Endothelial cell of umbilical vein (primary cell): ENCODE results near the gene XPNPEP1. TPM values are rescaled to one million over a fixed set of nuclear protein-coding genes. Genes with fewer than 3 reads are reported as not detected.

ENCODE experiments used
- BruUV-seq: library from RNA; stranded (reverse); fragments of 400-500 nt; replicated peaks from 2 replicates; lab custom pipeline; 2021; lab: Mats Ljungman, UMichigan
- CTCF ChIA-PET: fragments of 300-600, 350-600 bp; sonication (Branson Sonifier 250); formaldehyde crosslinking; loops from one replicate; lab custom pipeline; 2021; ENCODE audit warnings: antibody characterized with exemption, inconsistent platforms; lab: Charles Lee
- POLR2A ChIA-PET: fragments of 300-600, 350-600 bp; sonication (Branson Sonifier 250); formaldehyde crosslinking; loops from one replicate; lab custom pipeline; 2021; ENCODE audit warnings: antibody characterized with exemption, inconsistent platforms; lab: Charles Lee
- DNase-seq: peaks from one replicate; pipeline ENCODE4 v3.0.0-alpha.2; 2011; ENCODE audit warnings: low read depth, low spot score
- FAIRE-seq: peaks from 2 replicates; lab custom pipeline; 2011; peaks lifted over from hg19 to GRCh38; lab: Jason Lieb, UNC
- H2AFZ ChIP-seq: 2 replicates; pipeline ENCODE4 v1.6.0; 2012; ENCODE audit warnings: low read depth, low read length, control low read depth, inconsistent platforms
- H3K27ac ChIP-seq: 2 replicates; pipeline ENCODE4 v1.5.1; 2011; ENCODE audit warnings: low read depth, mild to moderate bottlenecking, control low read depth, low read length, moderate library complexity; ENCODE audit not compliant: insufficient read depth
- H3K27me3 ChIP-seq, 2 experiments: 2 replicates each; pipeline versions ENCODE4 v1.6.0 to v1.6.1; 2011; ENCODE audit warnings: low read length in 2 of 2, mixed read lengths in 1 of 2; ENCODE audit not compliant: control insufficient read depth in 2 of 2, insufficient read depth in 2 of 2
- H3K36me3 ChIP-seq, 2 experiments: 2 replicates in 1 of 2; 3 replicates in 1 of 2; pipeline ENCODE4 v1.5.1; 2011; ENCODE audit warnings: low read length in 2 of 2, mild to moderate bottlenecking in 1 of 2, moderate library complexity in 1 of 2; ENCODE audit not compliant: control insufficient read depth in 2 of 2, insufficient read depth in 2 of 2; ENCODE audit errors: extremely low read depth in 1 of 2
- H3K4me1 ChIP-seq: 3 replicates; pipeline ENCODE4 v1.5.1; 2011; ENCODE audit warnings: mild to moderate bottlenecking, low read length; ENCODE audit not compliant: control insufficient read depth, insufficient read depth; ENCODE audit errors: extremely low read depth
- H3K4me2 ChIP-seq: 2 replicates; pipeline ENCODE4 v1.6.1; 2011; ENCODE audit warnings: low read length, control low read depth, mixed read lengths; ENCODE audit not compliant: insufficient read depth
- H3K4me3 ChIP-seq, 3 experiments: fragments of 200-600 bp in 1 of 3; sonication (generic), shearing (Covaris generic) in 1 of 3; replicated peaks in 1 of 3; 2 replicates each; pipeline ENCODE4 v1.5.1; 2011 to 2016; ENCODE audit warnings: control low read depth in 3 of 3, low read length in 3 of 3, mild to moderate bottlenecking in 2 of 3, inconsistent platforms in 1 of 3, low read depth in 1 of 3, moderate library complexity in 1 of 3; ENCODE audit not compliant: insufficient read depth in 1 of 3
- H3K79me2 ChIP-seq: 2 replicates; pipeline ENCODE4 v1.6.0; 2012; ENCODE audit warnings: low read length, inconsistent platforms; ENCODE audit not compliant: control insufficient read depth, insufficient read depth
- H3K9ac ChIP-seq: replicated peaks from 2 replicates; pipeline ENCODE3; 2011; ENCODE audit warnings: low read length, control low read depth; ENCODE audit not compliant: insufficient read depth; ENCODE audit errors: extremely low read depth
- H3K9me1 ChIP-seq: replicated peaks from 3 replicates; pipeline ENCODE4 v1.6.0; 2011; ENCODE audit warnings: mild to moderate bottlenecking, low read length; ENCODE audit not compliant: control insufficient read depth, insufficient read depth; ENCODE audit errors: extremely low read depth
- H3K9me3 ChIP-seq: replicated peaks from 2 replicates; pipeline ENCODE4 v1.5.1; 2012; ENCODE audit warnings: low read length, inconsistent platforms; ENCODE audit not compliant: control insufficient read depth, insufficient read depth
- H4K20me1 ChIP-seq: replicated peaks from 2 replicates; pipeline ENCODE3; 2011; ENCODE audit warnings: mild to moderate bottlenecking, low read length; ENCODE audit not compliant: control insufficient read depth, insufficient read depth; ENCODE audit errors: extremely low read depth
- EZH2 ChIP-seq: IDR thresholded peaks from 2 replicates; pipeline ENCODE4 v1.6.1; 2012; ENCODE audit warnings: borderline replicate concordance, low read depth, mild to moderate bottlenecking, moderate library complexity, low read length, inconsistent platforms; ENCODE audit not compliant: severe bottlenecking
- FOS ChIP-seq: IDR thresholded peaks from 2 replicates; pipeline ENCODE4 v1.6.1; 2011; ENCODE audit warnings: mild to moderate bottlenecking, low read length, moderate library complexity, borderline replicate concordance; ENCODE audit not compliant: insufficient read depth
- GATA2 ChIP-seq: IDR thresholded peaks from 2 replicates; pipeline ENCODE4 v1.7.0; 2011; ENCODE audit warnings: low read depth, mild to moderate bottlenecking, moderate library complexity, mixed read lengths, low read length; ENCODE audit not compliant: insufficient read length, insufficient read depth
- JUN ChIP-seq: IDR thresholded peaks from 2 replicates; pipeline ENCODE4 v1.6.1; 2011; ENCODE audit warnings: borderline replicate concordance, low read depth; ENCODE audit not compliant: insufficient read length, insufficient read depth
- MYC ChIP-seq: IDR thresholded peaks from one replicate; pipeline ENCODE4 v1.6.1; 2011; ENCODE audit warnings: mild to moderate bottlenecking, low read depth, low read length
- POLR2A ChIP-seq: IDR thresholded peaks from 2 replicates; pipeline ENCODE4 v1.6.1; 2012; ENCODE audit warnings: low read depth, mild to moderate bottlenecking, control low read depth, low read length
- POLR2AphosphoS5 ChIP-seq: IDR thresholded peaks from 2 replicates; pipeline ENCODE4 v1.6.1; 2012; ENCODE audit warnings: low read depth, mild to moderate bottlenecking, control low read depth, low read length, moderate library complexity; ENCODE audit not compliant: insufficient read depth
- dilution Hi-C: fragments of 300-500 bp; cut with MboI; formaldehyde crosslinking; loops from one replicate; pipeline ENCODE4 v1.15.0; 2019; ENCODE audit warnings: low sequenced_read_pairs; ENCODE audit not compliant: extremely low pct_ligation_motif_present
- intact Hi-C: fragments of 100-400 bp; cut with micrococcal nuclease; formaldehyde crosslinking; loops from one replicate; pipeline ENCODE4 v1.10.0; 2022
- polyA plus RNA-seq, 4 experiments: library from polyadenylated mRNA; depleted of rRNA in 3 of 4; stranded (reverse) in 3 of 4; unstranded in 1 of 4; fragments of >200 nt; gene quantifications; 2 replicates each; pipeline versions ENCODE4 v1.2.1 to v1.2.3, GENCODE V29; 2011 to 2012; ENCODE audit warnings: missing spikeins in 1 of 4
- total RNA-seq: library from RNA; stranded (reverse); gene quantifications from 2 replicates; pipeline ENCODE4 v1.2.3, GENCODE V29; 2021
- TF ChIP-seq, protein P1 (sequence below): IDR thresholded peaks from 2 replicates; pipeline ENCODE4 v1.6.1; 2011; ENCODE audit not compliant: insufficient read depth, insufficient read length
- TF ChIP-seq, protein P2 (sequence below), 2 donors: IDR thresholded peaks; 1 replicate in 1 of 2; 2 replicates in 1 of 2; pipeline ENCODE4 v1.5.1; 2011; ENCODE audit warnings: low read length in 2 of 2, mild to moderate bottlenecking in 2 of 2, moderate library complexity in 2 of 2, control low read depth in 1 of 2, inconsistent platforms in 1 of 2, low read depth in 1 of 2; ENCODE audit not compliant: insufficient read depth in 1 of 2; ENCODE audit errors: extremely low read depth in 1 of 2

The XPNPEP1 gene
- total and polyA plus RNA-seq, 2 donors (not counting 3 experiments of a cell fraction or from before 2014, with no cell fraction given) = 81.1 to 245 TPM

DNA sequence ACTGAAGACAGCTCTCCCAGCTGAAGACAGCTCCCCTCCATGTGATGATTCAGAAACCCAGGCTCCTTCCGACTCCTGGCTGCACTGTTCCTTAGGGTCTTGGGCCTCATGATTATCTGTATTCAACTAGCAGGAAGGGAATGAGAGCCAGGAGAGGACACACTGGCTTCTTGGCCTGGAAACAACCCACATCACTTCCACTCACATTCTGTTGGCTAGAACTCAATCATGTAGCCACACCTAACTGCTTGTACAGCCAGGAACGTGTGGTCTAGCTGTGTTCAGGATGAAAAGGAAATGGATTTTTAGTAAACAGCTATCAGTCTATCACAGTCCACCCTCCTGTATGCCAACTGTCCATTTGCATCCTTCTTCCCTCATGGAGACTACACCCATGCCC, 30.5 kb upstream of the XPNPEP1 start:
- DNase-seq (no peak), FAIRE-seq (no peak)
- TF ChIP-seq POLR2A (no peak), POLR2AphosphoS5 (no peak), MYC (no peak), GATA2 (no peak), JUN (no peak), EZH2 (no peak), FOS (no peak)
- TF ChIP-seq, protein P1, sequence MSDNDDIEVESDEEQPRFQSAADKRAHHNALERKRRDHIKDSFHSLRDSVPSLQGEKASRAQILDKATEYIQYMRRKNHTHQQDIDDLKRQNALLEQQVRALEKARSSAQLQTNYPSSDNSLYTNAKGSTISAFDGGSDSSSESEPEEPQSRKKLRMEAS = no peak
- TF ChIP-seq, protein P2, sequence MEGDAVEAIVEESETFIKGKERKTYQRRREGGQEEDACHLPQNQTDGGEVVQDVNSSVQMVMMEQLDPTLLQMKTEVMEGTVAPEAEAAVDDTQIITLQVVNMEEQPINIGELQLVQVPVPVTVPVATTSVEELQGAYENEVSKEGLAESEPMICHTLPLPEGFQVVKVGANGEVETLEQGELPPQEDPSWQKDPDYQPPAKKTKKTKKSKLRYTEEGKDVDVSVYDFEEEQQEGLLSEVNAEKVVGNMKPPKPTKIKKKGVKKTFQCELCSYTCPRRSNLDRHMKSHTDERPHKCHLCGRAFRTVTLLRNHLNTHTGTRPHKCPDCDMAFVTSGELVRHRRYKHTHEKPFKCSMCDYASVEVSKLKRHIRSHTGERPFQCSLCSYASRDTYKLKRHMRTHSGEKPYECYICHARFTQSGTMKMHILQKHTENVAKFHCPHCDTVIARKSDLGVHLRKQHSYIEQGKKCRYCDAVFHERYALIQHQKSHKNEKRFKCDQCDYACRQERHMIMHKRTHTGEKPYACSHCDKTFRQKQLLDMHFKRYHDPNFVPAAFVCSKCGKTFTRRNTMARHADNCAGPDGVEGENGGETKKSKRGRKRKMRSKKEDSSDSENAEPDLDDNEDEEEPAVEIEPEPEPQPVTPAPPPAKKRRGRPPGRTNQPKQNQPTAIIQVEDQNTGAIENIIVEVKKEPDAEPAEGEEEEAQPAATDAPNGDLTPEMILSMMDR (IDR thresholded peaks at IDR 0.05; ENCODE audit: extremely low read depth in 1 of 2, insufficient read depth in 1 of 2, low read depth in 1 of 2, low read length in 2 of 2) = no peak
- Histone ChIP-seq H2AFZ (no peak overlapping the region), H3K36me3 (no peaks in the 10 kb centered on the region), H3K27ac (no peak overlapping the region), H3K9me1 (no peaks in the 10 kb centered on the region), H3K9ac (no peak overlapping the region), H3K9me3 (no peaks in the 10 kb centered on the region), H3K4me3 (no peak overlapping the region), H3K27me3 (peaks cover 0 to 2% of the 10 kb centered on the region in 2 experiments), H3K4me1 (no peaks in the 10 kb centered on the region), H4K20me1 (no peaks in the 10 kb centered on the region), H3K79me2 (no peaks in the 10 kb centered on the region), H3K4me2 (no peak overlapping the region)
- CTCF ChIA-PET = interaction anchor here (0.6 to 3.0 kb wide), 6 partner anchors 8 to 70 kb away, joined by 3 to 18 read pairs (median 4); no protein-coding TSS in a partner anchor
- dilution Hi-C loops = no loop called here
- intact Hi-C loops = no loop called here
- BruUV-seq = no TSS peak
- POLR2A ChIA-PET = no interaction called here
